ENCODE data around the gene NRP2. TPM values are rescaled to one million over a fixed set of nuclear protein-coding genes. Genes with fewer than 3 reads are reported as not detected.
A peak's percentile ranks its signal among the peaks of the same experiment; 100 is the strongest.

The NRP2 gene
- total and polyA plus RNA-seq, 2 of the 13 experiments (the other 11 are each of a cell fraction or from before 2014, with no cell fraction given) = 0.65 to 1.4 TPM

GRCh38 chr2:205682239-205682970 is at the start of gene NRP2 (continued):
- TF ChIP-seq, protein P1, sequence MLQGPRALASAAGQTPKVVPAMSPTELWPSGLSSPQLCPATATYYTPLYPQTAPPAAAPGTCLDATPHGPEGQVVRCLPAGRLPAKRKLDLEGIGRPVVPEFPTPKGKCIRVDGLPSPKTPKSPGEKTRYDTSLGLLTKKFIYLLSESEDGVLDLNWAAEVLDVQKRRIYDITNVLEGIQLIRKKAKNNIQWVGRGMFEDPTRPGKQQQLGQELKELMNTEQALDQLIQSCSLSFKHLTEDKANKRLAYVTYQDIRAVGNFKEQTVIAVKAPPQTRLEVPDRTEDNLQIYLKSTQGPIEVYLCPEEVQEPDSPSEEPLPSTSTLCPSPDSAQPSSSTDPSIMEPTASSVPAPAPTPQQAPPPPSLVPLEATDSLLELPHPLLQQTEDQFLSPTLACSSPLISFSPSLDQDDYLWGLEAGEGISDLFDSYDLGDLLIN (CRISPR knock-in tag; IDR thresholded peaks at IDR 0.05; ENCODE audit: borderline replicate concordance) = 0 out of 2 replicates have a peak, but pooled peaks have one; percentile 34
- TF ChIP-seq ZFP90 (CRISPR knock-in tag; IDR thresholded peaks at IDR 0.05; ENCODE audit: borderline replicate concordance) = peak; percentile 47; the same call in 1 of the 2 replicates
- 0 out of 2 replicates have a peak, but pooled peaks have one; percentile 36 for TF ChIP-seq NFKB2 (CRISPR knock-in tag; IDR thresholded peaks at IDR 0.05; ENCODE audit: borderline replicate concordance)
- TF ChIP-seq MYNN (CRISPR knock-in tag; IDR thresholded peaks at IDR 0.05; ENCODE audit: low read depth) = no peak
- no peak for TF ChIP-seq GTF2F1 (IDR thresholded peaks at IDR 0.05; ENCODE audit: low read length)
- peak; percentile 8; the same call in 1 of the 2 replicates for TF ChIP-seq ARID5B (CRISPR knock-in tag; IDR thresholded peaks at IDR 0.05)
- peak; percentile 6; the same call in 1 of the 2 replicates for TF ChIP-seq ZSCAN30 (CRISPR knock-in tag; IDR thresholded peaks at IDR 0.05)
- no peak for TF ChIP-seq IKZF5 (CRISPR knock-in tag; IDR thresholded peaks at IDR 0.05)
- TF ChIP-seq BHLHE40 (IDR thresholded peaks at IDR 0.05; ENCODE audit: low read length) = no peak
- 0 out of 2 replicates have a peak, but pooled peaks have one; percentile 47 for TF ChIP-seq ZNF709 (CRISPR knock-in tag; IDR thresholded peaks at IDR 0.05)
- TF ChIP-seq GABPB1 (CRISPR knock-in tag; IDR thresholded peaks at IDR 0.05) = peak; percentile 42; the same call in 1 of the 2 replicates
- TF ChIP-seq, protein P2, sequence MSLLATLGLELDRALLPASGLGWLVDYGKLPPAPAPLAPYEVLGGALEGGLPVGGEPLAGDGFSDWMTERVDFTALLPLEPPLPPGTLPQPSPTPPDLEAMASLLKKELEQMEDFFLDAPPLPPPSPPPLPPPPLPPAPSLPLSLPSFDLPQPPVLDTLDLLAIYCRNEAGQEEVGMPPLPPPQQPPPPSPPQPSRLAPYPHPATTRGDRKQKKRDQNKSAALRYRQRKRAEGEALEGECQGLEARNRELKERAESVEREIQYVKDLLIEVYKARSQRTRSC (CRISPR knock-in tag; IDR thresholded peaks at IDR 0.05; ENCODE audit: low read depth) = 0 out of 2 replicates have a peak, but pooled peaks have one; percentile 58
- no peak for TF ChIP-seq E2F1 (CRISPR knock-in tag; IDR thresholded peaks at IDR 0.05)
- TF ChIP-seq PHF21A (CRISPR knock-in tag; IDR thresholded peaks at IDR 0.05) = peak; percentile 31; the same call in 1 of the 2 replicates
- TF ChIP-seq UBTF (CRISPR knock-in tag; IDR thresholded peaks at IDR 0.05) = peak; percentile 86
- TF ChIP-seq RXRB (CRISPR knock-in tag; IDR thresholded peaks at IDR 0.05; ENCODE audit: borderline replicate concordance) = no peak
- 0 out of 2 replicates have a peak, but pooled peaks have one; percentile 36 for TF ChIP-seq BRD4 (CRISPR knock-in tag; IDR thresholded peaks at IDR 0.05)
- no peak for TF ChIP-seq ZBTB21 (CRISPR knock-in tag; IDR thresholded peaks at IDR 0.05)
